WTC11 (cell line): Measurements from ENCODE around the gene REL. TPM values are rescaled to one million over a fixed set of nuclear protein-coding genes. Genes with fewer than 3 reads are reported as not detected.

Experiments
- ATAC-seq: fragments of 200-7000 bp; cut with Tn5 transposase; 2 replicates; pipeline ENCODE4 v1.10.0; 2021; ENCODE audit warnings: mild to moderate bottlenecking, moderate library complexity
- CTCF ChIA-PET: fragments of 300-600 bp; sonication (Branson Sonifier 250); formaldehyde crosslinking; loops from one replicate; lab custom pipeline; 2021; ENCODE audit warnings: antibody characterized with exemption; lab: Charles Lee
- POLR2A ChIA-PET: fragments of 350-600 bp; sonication (Branson Sonifier 250); formaldehyde crosslinking; loops from one replicate; lab custom pipeline; 2021; ENCODE audit warnings: antibody characterized with exemption; lab: Charles Lee
- DNase-seq: peaks from one replicate; pipeline ENCODE4 v3.0.0; 2021; ENCODE audit warnings: low spot score
- H3K27ac Mint-ChIP-seq: 2 replicates; pipeline ENCODE4 v1.8.0; 2021; ENCODE audit warnings: mixed read lengths
- H3K27me3 Mint-ChIP-seq: 2 replicates; pipeline ENCODE4 v1.8.0; 2021; ENCODE audit warnings: low read depth, mild to moderate bottlenecking, moderate library complexity, mixed read lengths
- H3K36me3 Mint-ChIP-seq: 2 replicates; pipeline ENCODE4 v1.8.0; 2021; ENCODE audit warnings: mixed read lengths
- H3K4me1 Mint-ChIP-seq: 2 replicates; pipeline ENCODE4 v1.8.0; 2022; ENCODE audit warnings: mixed read lengths
- H3K4me3 Mint-ChIP-seq: 2 replicates; pipeline ENCODE4 v1.8.0; 2021; ENCODE audit warnings: mild to moderate bottlenecking, moderate library complexity, mixed read lengths
- H3K9me3 Mint-ChIP-seq: 2 replicates; pipeline ENCODE4 v1.8.0; 2021; ENCODE audit warnings: mixed read lengths
- EMX1 ChIP-seq: fragments of 250-450 bp; sonication (Bioruptor Pico); IDR thresholded peaks from 2 replicates; pipeline ENCODE4 v1.8.0; 2021; ENCODE audit warnings: mild to moderate bottlenecking
- FOXJ3 ChIP-seq: sonication (generic); formaldehyde crosslinking; IDR thresholded peaks from 2 replicates; pipeline ENCODE4 v1.9.0; 2021; ENCODE audit warnings: missing genetic modification reagents, mild to moderate bottlenecking, borderline replicate concordance
- GABPB1 ChIP-seq: sonication (generic); formaldehyde crosslinking; IDR thresholded peaks from 2 replicates; pipeline ENCODE4 v1.8.1; 2023; ENCODE audit warnings: mild to moderate bottlenecking, missing genetic modification reagents
- HMGA2 ChIP-seq: fragments of 250-450 bp; sonication (Bioruptor Pico); IDR thresholded peaks from 2 replicates; pipeline ENCODE4 v1.4.0; 2021; ENCODE audit warnings: mild to moderate bottlenecking, moderate library complexity
- NFATC4 ChIP-seq: fragments of 250-450 bp; sonication (Bioruptor Pico); IDR thresholded peaks from 2 replicates; pipeline ENCODE4 v1.9.0; 2021; ENCODE audit warnings: mild to moderate bottlenecking
- NR1H2 ChIP-seq: sonication (generic); formaldehyde crosslinking; IDR thresholded peaks from 2 replicates; pipeline ENCODE4 v1.9.0; 2021; ENCODE audit warnings: mild to moderate bottlenecking, moderate library complexity, missing genetic modification reagents
- NR3C1 ChIP-seq: sonication (generic); formaldehyde crosslinking; conservative IDR thresholded peaks from 2 replicates; pipeline ENCODE4 v1.8.1; 2023; ENCODE audit warnings: low read depth, mild to moderate bottlenecking, missing genetic modification reagents
- SMAD4 ChIP-seq: sonication (generic); formaldehyde crosslinking; IDR thresholded peaks from 2 replicates; pipeline ENCODE4 v1.8.0; 2022; ENCODE audit warnings: mild to moderate bottlenecking, missing genetic modification reagents
- TEAD4 ChIP-seq: sonication (generic); formaldehyde crosslinking; IDR thresholded peaks from 2 replicates; pipeline ENCODE4 v1.8.0; 2022; ENCODE audit warnings: mild to moderate bottlenecking, missing genetic modification reagents
- ZNF396 ChIP-seq: fragments of 250-450 bp; sonication (Bioruptor Pico); IDR thresholded peaks from 2 replicates; pipeline ENCODE4 v1.8.0; 2021; ENCODE audit warnings: mild to moderate bottlenecking, moderate library complexity, borderline replicate concordance
- ZNF423 ChIP-seq: fragments of 250-450 bp; sonication (Bioruptor Pico); IDR thresholded peaks from 2 replicates; pipeline ENCODE4 v2.1.2; 2022; ENCODE audit warnings: mild to moderate bottlenecking, moderate library complexity
- total RNA-seq: library from RNA; stranded (reverse); gene quantifications from 3 replicates; pipeline ENCODE4 v1.2.3, GENCODE V29; 2021
- TF ChIP-seq, protein P1 (sequence below): sonication (generic); formaldehyde crosslinking; conservative IDR thresholded peaks from 2 replicates; pipeline ENCODE4 v1.8.1; 2023; ENCODE audit warnings: mild to moderate bottlenecking, low read depth, missing genetic modification reagents, moderate library complexity
- TF ChIP-seq, protein P2 (sequence below): sonication (generic); formaldehyde crosslinking; IDR thresholded peaks from 2 replicates; pipeline ENCODE4 v1.8.1; 2022; ENCODE audit warnings: mild to moderate bottlenecking, moderate library complexity, missing genetic modification reagents
- TF ChIP-seq, protein P3 (sequence below): sonication (generic); formaldehyde crosslinking; IDR thresholded peaks from 2 replicates; pipeline ENCODE4 v1.8.0; 2023; ENCODE audit warnings: missing genetic modification reagents
- TF ChIP-seq, protein P4 (sequence below): sonication (generic); formaldehyde crosslinking; conservative IDR thresholded peaks from 2 replicates; pipeline ENCODE4 v1.8.1; 2022; ENCODE audit warnings: mild to moderate bottlenecking, missing genetic modification reagents
- TF ChIP-seq, protein P5 (sequence below): sonication (generic); formaldehyde crosslinking; IDR thresholded peaks from 2 replicates; pipeline ENCODE4 v1.8.0; 2022; ENCODE audit warnings: mild to moderate bottlenecking, missing genetic modification reagents
- TF ChIP-seq, protein P6 (sequence below): sonication (generic); formaldehyde crosslinking; IDR thresholded peaks from 2 replicates; pipeline ENCODE4 v1.8.0; 2023; ENCODE audit warnings: mild to moderate bottlenecking, missing genetic modification reagents

The REL gene
- total RNA-seq, 1 experiment from 2014 or later, result 8.4 TPM

DNA sequence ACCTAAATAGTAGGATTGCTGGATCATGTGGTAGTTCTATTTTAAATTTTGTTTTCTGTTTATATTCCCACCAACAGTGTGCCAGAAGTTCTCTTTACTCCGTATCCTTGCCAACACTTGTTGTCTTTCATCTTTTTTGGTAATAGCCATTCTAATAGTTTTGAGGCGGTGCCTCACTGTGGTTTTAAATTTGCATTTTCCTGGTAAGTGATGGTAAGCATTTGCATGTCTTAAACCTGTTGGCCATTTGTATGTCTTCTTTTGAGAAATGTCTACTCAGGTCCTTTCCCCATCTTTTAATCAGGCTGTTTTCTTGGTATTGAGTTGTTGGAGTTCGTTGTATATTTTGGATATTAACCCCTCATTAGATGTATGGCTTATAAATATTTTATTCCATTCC, 51.6 kb downstream of the REL start:
- H3K9me3 Mint-ChIP-seq, result no peaks in the 10 kb centered on the region
- H3K4me1 Mint-ChIP-seq, result no peaks in the 10 kb centered on the region
- ATAC-seq, result no peak
- TF ChIP-seq NR3C1 (CRISPR knock-in tag), result no peak
- H3K27ac Mint-ChIP-seq, result no peak overlapping the region
- H3K27me3 Mint-ChIP-seq, result no peaks in the 10 kb centered on the region
- DNase-seq, result no peak
- H3K36me3 Mint-ChIP-seq, result 0 out of 2 replicates have a peak, but pooled peaks cover 1% of the 10 kb centered on the region
- H3K4me3 Mint-ChIP-seq, result no peak overlapping the region
- ChIA-PET CTCF (no interaction called here), POLR2A (no interaction called here)

DNA sequence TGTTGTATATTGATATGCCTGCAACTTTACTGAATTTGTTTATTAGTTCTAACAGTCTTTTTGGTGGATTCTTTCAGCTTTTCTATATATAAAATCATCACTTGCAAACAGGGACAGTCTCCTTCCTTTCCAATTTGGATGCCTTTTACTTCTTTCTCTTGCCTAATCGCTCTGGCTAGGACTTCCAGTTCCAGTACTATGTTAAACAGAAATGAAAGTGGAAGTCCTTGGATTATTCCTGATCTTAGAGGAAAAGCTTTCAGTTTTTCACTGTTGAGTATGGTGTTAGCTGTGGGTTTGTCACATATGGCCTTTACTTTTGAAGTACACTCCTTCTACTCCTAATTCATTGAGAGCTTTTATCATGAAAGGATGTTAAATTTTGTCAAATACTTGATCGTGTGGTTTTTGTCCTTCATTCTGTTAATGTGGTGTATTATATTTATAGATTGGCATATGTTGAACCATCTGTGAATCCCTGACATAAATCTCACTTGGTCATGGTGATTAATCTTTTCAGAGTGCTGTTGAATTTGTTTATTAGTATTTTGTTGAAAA, 52.9 kb downstream of the REL start:
- ATAC-seq, result no peak
- H3K27me3 Mint-ChIP-seq, result no peaks in the 10 kb centered on the region
- no peak overlapping the region for H3K4me3 Mint-ChIP-seq
- H3K4me1 Mint-ChIP-seq, result no peaks in the 10 kb centered on the region
- H3K27ac Mint-ChIP-seq, result no peak overlapping the region
- no peaks in the 10 kb centered on the region for H3K36me3 Mint-ChIP-seq
- TF ChIP-seq HMGA2 (CRISPR knock-in tag), result no peak
- TF ChIP-seq, all 79 proteins: peak for 0
- no peak for DNase-seq
- POLR2A ChIA-PET, result interaction anchor here (0.6 kb wide), 1 partner anchor 10 kb away, joined by 3 read pairs; no protein-coding TSS in a partner anchor
- H3K9me3 Mint-ChIP-seq, result no peaks in the 10 kb centered on the region
- CTCF ChIA-PET, result no interaction called here

DNA sequence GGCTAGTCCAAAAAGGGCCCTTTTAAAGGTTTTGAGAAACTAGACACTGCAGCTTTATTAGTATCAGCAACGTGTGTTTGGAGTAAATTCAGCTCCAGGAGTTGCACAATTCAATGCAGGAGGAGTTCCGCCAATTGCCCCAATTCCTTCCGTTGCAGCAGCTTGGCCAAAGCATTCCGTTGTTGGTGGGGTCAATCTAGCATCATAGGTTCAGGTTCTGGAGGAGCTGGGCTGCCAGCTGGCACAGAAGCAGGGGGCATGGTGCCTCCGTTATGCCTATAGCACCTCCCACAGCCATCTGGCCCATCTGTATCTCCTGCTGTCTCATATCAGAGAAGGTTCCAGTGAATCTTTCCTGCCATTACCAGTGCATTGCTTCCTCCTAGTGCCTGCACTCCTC, 55.4 kb downstream of the REL start:
- H3K27ac Mint-ChIP-seq, result no peak overlapping the region
- no peak for ATAC-seq
- H3K27me3 Mint-ChIP-seq, result no peaks in the 10 kb centered on the region
- H3K36me3 Mint-ChIP-seq, result no peaks in the 10 kb centered on the region
- no peak overlapping the region for H3K4me3 Mint-ChIP-seq
- POLR2A ChIA-PET, result no interaction called here
- H3K9me3 Mint-ChIP-seq, result no peaks in the 10 kb centered on the region
- CTCF ChIA-PET, result no interaction called here
- H3K4me1 Mint-ChIP-seq, result no peaks in the 10 kb centered on the region
- no peak for DNase-seq
- TF ChIP-seq, protein P1, sequence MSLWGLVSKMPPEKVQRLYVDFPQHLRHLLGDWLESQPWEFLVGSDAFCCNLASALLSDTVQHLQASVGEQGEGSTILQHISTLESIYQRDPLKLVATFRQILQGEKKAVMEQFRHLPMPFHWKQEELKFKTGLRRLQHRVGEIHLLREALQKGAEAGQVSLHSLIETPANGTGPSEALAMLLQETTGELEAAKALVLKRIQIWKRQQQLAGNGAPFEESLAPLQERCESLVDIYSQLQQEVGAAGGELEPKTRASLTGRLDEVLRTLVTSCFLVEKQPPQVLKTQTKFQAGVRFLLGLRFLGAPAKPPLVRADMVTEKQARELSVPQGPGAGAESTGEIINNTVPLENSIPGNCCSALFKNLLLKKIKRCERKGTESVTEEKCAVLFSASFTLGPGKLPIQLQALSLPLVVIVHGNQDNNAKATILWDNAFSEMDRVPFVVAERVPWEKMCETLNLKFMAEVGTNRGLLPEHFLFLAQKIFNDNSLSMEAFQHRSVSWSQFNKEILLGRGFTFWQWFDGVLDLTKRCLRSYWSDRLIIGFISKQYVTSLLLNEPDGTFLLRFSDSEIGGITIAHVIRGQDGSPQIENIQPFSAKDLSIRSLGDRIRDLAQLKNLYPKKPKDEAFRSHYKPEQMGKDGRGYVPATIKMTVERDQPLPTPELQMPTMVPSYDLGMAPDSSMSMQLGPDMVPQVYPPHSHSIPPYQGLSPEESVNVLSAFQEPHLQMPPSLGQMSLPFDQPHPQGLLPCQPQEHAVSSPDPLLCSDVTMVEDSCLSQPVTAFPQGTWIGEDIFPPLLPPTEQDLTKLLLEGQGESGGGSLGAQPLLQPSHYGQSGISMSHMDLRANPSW (CRISPR knock-in tag), result no peak
- TF ChIP-seq FOXJ3 (CRISPR knock-in tag) (no peak), NFATC4 (no peak), ZNF396 (CRISPR knock-in tag) (no peak), ZNF423 (no peak), GABPB1 (CRISPR knock-in tag) (no peak), EMX1 (CRISPR knock-in tag) (no peak), TEAD4 (CRISPR knock-in tag) (no peak), SMAD4 (CRISPR knock-in tag) (no peak), NR1H2 (CRISPR knock-in tag) (no peak)
- TF ChIP-seq, protein P2, sequence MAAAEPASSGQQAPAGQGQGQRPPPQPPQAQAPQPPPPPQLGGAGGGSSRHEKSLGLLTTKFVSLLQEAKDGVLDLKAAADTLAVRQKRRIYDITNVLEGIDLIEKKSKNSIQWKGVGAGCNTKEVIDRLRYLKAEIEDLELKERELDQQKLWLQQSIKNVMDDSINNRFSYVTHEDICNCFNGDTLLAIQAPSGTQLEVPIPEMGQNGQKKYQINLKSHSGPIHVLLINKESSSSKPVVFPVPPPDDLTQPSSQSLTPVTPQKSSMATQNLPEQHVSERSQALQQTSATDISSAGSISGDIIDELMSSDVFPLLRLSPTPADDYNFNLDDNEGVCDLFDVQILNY (CRISPR knock-in tag), result no peak
- TF ChIP-seq, protein P3, sequence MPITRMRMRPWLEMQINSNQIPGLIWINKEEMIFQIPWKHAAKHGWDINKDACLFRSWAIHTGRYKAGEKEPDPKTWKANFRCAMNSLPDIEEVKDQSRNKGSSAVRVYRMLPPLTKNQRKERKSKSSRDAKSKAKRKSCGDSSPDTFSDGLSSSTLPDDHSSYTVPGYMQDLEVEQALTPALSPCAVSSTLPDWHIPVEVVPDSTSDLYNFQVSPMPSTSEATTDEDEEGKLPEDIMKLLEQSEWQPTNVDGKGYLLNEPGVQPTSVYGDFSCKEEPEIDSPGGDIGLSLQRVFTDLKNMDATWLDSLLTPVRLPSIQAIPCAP (CRISPR knock-in tag), result no peak
- TF ChIP-seq, protein P4, sequence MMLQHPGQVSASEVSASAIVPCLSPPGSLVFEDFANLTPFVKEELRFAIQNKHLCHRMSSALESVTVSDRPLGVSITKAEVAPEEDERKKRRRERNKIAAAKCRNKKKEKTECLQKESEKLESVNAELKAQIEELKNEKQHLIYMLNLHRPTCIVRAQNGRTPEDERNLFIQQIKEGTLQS (CRISPR knock-in tag), result no peak
- TF ChIP-seq, protein P5, sequence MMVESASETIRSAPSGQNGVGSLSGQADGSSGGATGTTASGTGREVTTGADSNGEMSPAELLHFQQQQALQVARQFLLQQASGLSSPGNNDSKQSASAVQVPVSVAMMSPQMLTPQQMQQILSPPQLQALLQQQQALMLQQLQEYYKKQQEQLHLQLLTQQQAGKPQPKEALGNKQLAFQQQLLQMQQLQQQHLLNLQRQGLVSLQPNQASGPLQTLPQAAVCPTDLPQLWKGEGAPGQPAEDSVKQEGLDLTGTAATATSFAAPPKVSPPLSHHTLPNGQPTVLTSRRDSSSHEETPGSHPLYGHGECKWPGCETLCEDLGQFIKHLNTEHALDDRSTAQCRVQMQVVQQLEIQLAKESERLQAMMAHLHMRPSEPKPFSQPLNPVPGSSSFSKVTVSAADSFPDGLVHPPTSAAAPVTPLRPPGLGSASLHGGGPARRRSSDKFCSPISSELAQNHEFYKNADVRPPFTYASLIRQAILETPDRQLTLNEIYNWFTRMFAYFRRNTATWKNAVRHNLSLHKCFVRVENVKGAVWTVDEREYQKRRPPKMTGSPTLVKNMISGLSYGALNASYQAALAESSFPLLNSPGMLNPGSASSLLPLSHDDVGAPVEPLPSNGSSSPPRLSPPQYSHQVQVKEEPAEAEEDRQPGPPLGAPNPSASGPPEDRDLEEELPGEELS, result no peak
- TF ChIP-seq, protein P6, sequence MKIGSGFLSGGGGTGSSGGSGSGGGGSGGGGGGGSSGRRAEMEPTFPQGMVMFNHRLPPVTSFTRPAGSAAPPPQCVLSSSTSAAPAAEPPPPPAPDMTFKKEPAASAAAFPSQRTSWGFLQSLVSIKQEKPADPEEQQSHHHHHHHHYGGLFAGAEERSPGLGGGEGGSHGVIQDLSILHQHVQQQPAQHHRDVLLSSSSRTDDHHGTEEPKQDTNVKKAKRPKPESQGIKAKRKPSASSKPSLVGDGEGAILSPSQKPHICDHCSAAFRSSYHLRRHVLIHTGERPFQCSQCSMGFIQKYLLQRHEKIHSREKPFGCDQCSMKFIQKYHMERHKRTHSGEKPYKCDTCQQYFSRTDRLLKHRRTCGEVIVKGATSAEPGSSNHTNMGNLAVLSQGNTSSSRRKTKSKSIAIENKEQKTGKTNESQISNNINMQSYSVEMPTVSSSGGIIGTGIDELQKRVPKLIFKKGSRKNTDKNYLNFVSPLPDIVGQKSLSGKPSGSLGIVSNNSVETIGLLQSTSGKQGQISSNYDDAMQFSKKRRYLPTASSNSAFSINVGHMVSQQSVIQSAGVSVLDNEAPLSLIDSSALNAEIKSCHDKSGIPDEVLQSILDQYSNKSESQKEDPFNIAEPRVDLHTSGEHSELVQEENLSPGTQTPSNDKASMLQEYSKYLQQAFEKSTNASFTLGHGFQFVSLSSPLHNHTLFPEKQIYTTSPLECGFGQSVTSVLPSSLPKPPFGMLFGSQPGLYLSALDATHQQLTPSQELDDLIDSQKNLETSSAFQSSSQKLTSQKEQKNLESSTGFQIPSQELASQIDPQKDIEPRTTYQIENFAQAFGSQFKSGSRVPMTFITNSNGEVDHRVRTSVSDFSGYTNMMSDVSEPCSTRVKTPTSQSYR, result no peak
